GM18499 (cell line): ENCODE results near the gene PDLIM4.

Experiments used
- ATAC-seq: cut with Tn5 transposase; IDR thresholded peaks from one replicate; pipeline ENCODE4 v1.9.1; 2021; ENCODE audit warnings: moderate number of reproducible peaks; ENCODE audit not compliant: insufficient read depth, unreplicated experiment

Gene PDLIM4

DNA sequence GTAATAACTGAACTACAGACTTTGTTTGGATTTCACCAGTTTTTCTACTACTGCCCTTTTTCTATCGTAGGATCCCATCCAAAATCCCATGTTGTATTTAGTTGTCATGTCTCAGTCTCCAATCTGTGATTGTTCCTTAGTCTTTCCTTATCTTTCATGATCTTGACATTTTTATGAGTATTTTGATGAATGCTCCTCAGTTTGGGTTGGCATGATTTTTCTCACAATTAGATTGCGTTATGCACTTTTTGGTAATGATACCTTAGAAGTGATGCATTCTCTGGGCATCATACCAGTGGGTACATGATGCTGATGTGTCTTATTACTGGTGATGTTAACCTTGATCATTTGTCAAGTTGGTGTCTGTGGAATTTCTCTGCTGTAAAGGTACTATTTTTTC is 42.4 kb downstream of the PDLIM4 start:
- no peak for ATAC-seq

GRCh38 chr5:132300577-132301343 is 43.3 kb downstream of the PDLIM4 start:
- no peak for ATAC-seq

- ATAC-seq: no peak
Observed at GRCh38 chr5:132301344-132302271, 44.1 kb downstream of the PDLIM4 start.

- no peak for ATAC-seq
Observed at GRCh38 chr5:132302413-132302812, 44.9 kb downstream of the PDLIM4 start.

- ATAC-seq: no peak
Observed at GRCh38 chr5:132303589-132303988, 46.1 kb downstream of the PDLIM4 start.

GRCh38 chr5:132305420-132305819 is 47.9 kb downstream of the PDLIM4 start:
- no peak for ATAC-seq

DNA sequence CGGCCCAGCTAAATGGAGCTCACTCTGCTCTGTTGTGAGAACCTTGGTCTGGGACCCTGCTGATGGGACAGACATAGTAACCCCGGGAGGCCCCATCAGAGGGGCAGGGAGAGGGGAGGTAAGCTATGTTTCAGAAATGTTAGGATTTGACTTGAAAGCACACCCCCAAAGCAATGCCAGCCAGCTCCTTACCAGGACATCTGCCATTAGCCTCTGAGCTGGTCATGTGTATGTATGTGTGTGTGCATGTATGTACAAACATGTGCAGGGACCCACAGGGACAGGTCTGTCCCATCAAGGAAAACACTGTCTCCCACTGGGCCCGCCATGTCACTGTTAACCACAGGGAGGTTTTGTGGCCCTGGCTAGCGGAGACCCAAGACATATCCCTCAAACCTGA is 51.2 kb downstream of the PDLIM4 start:
- no peak for ATAC-seq

GRCh38 chr5:132309679-132310078 is 52.2 kb downstream of the PDLIM4 start:
- no peak for ATAC-seq

- no peak for ATAC-seq
Observed at GRCh38 chr5:132310141-132310834, 52.8 kb downstream of the PDLIM4 start.

GRCh38 chr5:132313366-132313765 is 55.9 kb downstream of the PDLIM4 start:
- no peak for ATAC-seq

GRCh38 chr5:132313961-132314432 is 56.5 kb downstream of the PDLIM4 start:
- no peak for ATAC-seq

DNA sequence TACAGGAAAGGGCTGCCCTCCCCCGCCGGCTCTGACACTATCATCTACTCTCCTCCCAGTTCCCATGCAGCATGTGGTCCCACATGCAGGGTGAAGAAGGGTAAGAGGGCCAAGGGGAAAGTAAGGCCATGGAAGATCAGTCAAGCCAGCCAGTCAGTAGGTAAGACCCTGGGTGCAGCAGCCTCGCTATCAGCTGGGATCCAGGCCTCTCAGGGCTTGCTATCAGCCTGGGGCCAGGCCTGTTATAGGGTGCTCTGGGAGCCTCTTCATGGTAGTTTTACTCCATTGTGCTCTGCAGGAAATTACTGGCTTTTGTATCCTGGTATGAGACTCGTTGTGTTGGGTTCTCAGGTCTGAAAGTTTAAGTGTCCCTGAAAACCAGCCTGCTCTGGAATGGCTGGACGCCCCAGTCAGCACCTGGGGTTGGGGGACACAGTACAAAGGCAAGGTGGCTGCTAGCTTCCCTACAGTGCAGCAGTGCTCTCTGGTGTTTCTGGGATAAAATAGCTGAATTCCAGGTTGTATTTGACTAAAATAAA is 58.1 kb downstream of the PDLIM4 start:
- ATAC-seq: no peak

DNA sequence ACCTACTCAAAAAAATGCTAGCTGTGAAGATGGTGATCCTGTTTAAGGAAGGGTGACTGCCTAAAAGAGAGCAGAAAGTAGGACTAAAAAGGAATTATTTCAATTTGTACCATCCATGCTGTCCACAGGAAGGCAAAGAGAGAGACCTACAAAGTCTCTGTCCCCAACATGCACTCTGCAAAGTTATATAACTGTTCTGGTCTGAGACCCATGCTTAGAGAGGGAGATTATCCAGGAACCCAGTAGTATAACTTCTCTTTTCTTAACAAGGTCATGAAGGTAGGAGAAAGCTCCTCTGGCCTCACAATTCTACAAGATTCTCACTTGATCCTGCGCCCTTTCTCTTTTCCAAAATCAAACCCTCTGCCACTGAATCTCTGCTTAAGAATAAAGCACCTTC is 62.5 kb downstream of the PDLIM4 start:
- ATAC-seq: no peak

DNA sequence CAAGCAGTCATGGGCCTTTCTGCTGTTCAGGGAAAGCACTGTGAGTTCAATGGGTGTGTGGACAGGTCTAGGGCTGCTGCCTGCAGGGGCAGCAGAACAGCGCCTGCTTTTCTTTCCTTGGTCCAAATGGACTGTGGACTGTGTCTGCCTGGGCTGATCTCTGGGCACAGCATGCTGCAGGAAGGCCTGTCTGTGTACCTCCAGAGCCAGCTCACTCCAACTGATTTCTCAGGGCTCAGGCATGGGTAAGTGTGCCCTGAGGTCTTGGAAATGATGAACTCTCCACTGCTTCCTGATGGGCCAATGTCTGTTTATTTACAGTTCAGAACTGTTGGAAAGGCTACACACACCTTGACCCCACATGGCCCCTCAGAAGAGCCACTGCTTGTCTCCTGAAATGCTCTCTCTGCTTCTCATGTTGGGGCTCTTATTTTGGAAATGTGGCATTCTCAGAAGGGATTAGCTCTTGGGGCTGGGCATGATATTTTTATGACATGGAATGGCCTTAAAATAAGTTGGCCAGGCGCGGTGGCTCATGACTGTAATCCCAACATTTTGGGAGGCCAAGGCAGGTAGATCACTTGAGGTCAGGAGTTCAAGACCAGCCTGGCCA is 63.7 kb downstream of the PDLIM4 start:
- no peak for ATAC-seq

- ATAC-seq: no peak
Observed at GRCh38 chr5:132322266-132322665, 64.8 kb downstream of the PDLIM4 start.
